GM19025 (cell line): Measurements from ENCODE around the gene PLEKHA1.

Experiments
- ATAC-seq: cut with Tn5 transposase; IDR thresholded peaks from one replicate; pipeline ENCODE4 v1.9.1; 2021; ENCODE audit warnings: mild to moderate bottlenecking, low read depth, moderate library complexity; ENCODE audit not compliant: unreplicated experiment

Gene PLEKHA1

DNA sequence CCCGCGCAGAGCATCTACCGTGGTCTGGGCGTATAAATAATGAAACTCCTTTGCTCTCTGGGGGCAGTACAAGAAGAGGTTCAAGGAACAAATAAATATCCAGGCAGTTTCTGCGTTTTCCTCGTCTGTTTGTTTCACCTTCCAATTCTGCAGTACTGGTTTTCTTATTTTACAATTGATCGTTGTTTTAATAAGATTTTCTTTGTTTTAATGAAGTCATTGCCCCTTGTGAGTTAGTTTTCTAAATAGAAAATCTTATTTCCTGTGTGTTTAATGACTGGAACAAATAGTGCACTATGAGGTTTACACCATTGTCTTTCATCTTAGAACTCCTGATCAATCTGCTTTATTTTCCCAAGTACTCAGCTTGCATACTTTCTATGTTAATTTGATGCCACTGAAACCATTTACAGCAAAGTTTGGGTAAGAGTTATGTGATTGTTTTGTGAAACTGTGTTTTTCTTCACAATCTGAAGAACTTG lies 1.2 kb downstream of the PLEKHA1 start:
- ATAC-seq = no peak

DNA sequence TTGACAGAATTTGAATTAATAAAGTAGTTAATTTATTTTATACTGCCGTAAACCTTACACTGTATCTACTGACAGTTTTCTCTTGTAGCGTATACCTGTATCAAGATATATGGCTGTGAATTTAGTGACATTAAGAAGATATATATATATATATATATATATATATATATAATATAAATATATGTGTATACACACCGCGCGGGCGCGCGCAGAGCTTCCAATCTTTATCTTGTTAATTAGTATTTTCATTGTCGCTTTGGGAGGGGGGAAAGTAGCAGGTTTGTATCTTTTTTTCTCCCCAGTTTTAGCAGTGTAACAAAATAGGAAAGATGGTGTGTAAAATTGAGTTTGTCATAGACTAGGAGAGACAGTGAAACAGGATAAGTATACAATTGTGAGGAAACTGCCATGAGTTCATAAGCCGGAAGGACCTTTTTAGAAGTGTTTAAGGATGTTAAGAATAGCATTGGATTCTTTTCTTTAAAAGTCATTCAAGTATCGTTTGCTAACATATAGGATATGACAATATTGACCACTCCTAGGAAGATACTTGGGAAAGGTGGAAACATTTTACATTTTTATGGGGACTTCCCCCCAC lies 2.0 kb downstream of the PLEKHA1 start:
- ATAC-seq = no peak

DNA sequence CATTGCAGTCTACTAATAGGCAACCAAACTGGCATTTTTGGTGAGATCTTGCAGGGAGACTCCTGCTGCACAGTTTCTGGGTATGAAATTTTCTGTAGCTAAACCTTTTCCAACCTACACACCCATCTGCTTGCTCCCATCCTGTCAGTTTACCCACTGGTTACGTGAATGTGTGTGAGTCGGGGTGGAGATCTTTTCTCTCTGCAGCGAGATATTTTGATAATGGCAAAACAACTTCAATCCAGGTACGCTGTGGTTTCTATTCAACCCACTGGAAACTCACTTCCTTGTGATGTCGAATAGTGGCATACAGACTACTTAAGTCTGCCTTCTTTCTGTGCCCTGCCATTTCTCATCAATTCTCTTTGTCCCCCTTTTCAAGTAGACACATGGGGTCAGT lies 4.5 kb downstream of the PLEKHA1 start:
- no peak for ATAC-seq

DNA sequence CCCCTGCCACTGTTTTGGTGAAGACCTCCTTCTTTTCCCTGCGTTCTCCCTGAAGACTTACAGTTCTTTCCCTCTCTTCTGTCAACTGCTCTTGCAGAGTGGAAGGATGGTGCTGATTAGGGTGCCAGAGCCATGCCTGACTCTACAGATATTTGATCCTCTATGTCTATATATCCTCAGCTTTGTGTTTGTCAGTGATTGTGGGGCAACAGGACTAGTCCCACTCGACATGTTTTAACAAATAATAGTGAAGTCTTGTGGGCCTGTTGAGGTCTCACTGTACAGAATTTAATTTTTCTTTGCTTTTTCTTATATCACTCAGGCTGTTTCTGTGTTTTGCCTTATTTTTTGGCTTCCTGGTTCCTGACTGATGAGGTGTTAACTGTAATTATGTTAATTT lies 5.0 kb downstream of the PLEKHA1 start:
- no peak for ATAC-seq

DNA sequence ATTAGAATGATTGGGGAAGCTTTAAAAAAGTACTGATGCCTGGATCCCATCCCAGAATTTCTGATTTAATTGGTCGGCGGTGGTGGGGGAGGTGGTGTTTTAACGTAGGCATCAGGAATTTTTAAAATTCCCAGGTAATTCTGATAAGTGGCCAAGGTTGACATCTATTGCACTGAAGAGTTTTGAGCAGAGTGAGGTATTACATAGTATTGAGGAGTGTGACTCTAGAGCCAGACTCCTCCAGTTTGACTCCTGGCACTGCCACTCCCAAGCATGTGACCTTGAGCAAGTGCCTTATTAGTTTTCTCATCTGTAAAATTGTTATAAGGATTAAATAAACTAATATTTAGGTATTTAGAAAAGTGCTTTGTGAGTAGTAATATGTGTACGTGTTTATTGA lies 6.2 kb downstream of the PLEKHA1 start:
- ATAC-seq = no peak

DNA sequence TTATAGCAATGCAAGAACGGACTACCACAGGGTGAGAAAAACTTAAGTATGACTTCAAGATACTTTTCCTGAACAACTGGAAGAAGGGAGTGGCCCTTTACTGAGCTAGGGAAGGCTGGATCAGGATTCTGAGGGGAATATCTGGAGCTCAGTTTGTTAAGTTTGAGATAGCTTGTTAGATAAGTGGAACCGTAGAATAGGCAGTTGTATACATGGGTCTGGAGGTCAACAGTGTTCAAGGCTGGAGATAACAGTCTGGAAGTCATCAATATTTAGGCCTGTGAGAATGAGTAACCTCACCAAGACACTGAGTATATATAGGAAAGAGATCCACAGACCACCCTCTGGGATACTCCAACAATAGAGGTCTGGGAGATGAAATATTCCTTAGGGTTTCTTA lies 7.2 kb downstream of the PLEKHA1 start:
- ATAC-seq = no peak

DNA sequence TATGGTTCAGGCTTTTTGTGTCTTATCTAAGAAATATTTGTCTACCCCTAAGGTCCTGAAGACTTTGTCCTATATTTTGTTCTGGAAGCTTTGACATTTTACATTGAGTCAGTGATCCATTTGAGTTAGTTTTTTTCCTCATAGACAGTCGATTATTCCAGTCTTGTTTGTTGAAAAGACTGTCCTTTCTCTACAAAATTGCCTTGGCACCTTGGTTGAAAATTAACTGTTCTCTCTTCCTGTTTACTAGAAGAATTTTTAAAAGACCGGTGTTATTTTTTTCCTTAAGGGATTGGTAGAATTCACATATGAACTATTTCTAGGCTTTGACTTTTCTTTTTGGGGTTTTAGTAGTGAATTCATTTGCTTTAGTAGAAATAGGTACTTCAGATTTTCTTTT lies 12.0 kb downstream of the PLEKHA1 start:
- ATAC-seq = no peak

DNA sequence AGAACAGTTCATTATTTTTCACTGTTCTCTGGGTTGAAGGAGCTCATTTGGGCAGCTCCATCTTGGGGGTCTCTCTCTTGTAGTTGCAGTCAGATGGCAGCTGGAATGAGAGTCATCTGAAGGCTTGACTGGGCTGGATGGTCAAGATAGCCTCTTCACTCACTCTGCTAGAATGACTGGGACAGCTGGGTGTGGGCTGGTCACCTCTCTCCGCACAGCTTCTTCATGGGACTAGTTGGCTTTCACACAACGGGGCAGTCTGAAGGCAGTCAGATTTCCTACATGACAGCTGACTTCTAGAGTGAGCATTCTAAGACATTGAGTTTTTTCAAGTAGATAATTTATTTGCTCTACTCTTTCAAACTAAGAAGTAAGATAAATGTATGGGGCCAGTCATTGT lies 13.1 kb downstream of the PLEKHA1 start:
- ATAC-seq = no peak

DNA sequence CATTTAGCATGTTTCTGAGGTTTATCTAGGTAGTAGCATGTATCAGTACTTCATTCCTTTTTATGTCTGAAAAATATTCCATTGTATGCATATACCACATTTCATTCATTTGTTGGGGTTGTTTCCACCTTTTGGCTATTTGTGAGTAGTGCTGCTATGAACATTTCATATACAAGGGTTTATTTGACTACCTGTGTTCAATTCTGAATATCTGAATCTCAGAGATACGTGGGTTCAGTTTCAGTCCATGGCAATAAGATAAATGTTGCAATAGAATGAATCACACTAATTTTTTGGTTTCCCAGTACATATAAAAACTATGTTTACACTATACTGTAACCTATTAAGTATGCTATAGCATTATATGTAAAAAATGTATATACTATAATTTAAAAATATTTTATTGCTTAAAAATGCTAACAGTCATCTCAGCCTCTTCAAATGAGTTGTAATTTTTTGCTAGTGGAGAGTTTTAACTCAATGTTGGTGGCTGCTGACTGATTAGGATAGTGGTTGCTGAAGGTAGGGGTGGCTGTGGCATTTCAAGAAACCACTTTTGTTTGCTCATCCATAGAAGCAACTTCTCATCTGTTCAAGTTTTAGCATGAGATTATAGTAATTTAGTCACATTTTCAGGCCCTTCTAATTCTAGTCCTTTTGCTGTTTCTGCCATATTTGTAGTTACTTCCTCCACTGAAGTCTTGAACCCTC lies 13.9 kb downstream of the PLEKHA1 start:
- ATAC-seq = no peak

DNA sequence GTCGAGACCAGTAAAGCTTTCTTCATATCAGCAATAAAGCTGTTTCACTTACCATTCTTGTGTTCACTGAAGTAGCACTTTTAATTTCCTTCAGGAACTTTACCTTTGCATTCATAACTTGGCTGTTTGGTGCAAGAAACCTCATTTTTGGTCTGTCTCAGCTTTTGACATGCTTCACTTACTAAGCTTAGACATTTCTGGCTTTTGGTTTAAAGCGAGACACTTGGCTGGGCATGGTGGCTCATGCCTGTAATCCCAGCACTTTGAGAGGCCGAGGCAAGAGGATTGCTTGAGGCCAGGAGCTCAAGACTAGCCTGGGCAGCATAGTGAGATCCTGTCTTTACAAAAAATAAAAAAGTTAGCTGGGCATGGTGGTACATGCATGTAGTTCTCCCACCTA lies 15.8 kb downstream of the PLEKHA1 start:
- ATAC-seq = no peak

DNA sequence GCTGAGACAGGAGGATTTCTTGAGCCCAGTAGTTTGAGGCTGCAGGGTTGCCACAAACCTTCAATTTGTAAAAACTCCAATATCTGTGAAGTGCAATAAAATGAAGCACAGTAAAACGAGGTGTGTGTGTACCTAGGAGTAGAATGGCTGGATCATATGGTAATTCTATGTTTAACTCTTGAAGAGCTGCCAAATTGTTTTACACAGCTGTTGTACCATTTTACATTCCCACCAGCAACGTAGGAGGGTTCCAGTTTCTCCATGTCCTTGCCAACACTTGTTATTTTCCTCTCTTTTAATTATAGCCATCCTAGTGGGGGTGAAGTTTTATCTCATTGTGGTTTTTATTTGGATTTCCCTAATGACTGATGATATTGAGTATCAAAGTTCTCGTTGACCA lies 16.2 kb downstream of the PLEKHA1 start:
- ATAC-seq = no peak

DNA sequence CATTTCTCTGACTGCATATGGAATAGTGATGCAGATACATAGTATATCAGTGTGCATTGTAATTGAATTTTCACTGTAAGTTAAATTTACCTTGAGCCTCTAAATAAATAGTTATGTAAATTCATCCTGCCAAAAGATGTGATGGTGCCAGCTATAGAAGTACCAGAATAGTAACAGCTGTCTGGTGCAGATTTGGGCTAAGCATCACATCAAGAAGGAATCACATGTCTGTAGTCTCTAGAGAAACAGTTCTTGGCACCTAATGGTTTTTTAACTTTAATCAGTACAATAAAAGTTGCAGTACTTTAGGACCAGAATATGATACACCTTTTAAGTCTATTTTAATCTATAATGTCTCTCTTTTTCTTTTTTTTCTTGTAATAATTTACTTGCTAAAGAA lies 17.4 kb downstream of the PLEKHA1 start:
- ATAC-seq = no peak

DNA sequence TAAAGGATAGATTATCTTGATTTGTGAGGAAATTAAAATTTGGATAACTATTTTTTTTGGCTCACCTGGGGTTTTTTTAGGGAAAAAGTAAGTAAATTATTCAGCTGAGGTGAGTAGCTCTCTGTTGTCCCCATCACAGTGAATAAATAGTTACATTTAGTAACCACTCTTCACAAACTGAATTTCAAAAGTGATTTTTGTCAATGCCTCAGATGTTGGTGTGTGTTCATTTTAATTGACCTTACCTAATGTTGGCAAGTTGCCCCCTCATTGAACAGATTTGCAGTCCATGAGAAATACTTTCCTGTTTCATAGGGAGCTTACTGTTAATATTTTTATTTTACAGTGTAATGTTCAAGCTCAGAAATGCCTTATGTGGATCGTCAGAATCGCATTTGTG lies 18.3 kb downstream of the PLEKHA1 start:
- no peak for ATAC-seq

DNA sequence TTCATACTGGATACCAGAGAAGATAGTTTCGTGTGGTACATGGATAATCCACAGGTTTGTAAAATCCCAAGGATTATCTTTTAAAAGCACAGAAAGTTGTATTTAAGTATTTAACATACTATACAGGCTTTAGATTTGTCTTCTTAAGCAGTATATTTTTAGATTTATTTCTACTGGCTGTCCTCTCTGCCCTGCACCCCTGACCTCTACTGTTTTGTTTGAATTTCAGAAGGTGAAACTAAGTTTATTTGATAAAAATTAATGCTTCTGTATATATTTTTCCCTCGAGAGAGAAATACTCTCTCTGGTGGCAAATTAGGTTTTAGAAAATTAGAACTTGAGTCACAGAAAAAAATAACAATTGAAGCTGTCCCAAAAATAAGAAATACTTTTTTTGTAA lies 18.8 kb downstream of the PLEKHA1 start:
- ATAC-seq = no peak

DNA sequence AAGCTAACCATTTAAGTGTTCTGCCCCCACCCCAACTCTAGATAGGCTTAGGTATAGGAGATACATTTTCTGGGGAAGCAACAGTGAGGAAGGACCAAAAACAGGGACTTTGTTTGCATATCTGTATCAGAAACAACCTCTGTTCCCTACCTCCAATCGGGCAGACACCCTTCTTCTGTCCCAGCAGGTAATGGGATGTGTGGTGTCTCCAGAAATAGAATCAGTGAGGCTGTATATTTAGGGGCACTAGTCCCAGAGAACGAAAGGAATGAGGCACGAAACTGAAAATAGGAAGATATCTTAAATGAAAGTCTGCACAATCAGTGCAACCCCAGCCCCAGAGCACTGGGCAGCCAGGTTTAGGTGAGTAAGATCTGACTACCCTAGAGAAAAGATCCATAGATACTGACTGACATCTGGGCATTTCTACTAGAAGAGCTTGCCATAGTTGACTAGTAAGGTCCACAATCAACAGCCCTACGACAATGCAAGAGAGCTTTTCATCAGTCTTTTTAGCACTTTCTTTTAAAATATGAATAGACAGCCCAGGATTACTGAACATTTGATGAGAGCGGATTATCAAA lies 28.1 kb downstream of the PLEKHA1 start:
- no peak for ATAC-seq

DNA sequence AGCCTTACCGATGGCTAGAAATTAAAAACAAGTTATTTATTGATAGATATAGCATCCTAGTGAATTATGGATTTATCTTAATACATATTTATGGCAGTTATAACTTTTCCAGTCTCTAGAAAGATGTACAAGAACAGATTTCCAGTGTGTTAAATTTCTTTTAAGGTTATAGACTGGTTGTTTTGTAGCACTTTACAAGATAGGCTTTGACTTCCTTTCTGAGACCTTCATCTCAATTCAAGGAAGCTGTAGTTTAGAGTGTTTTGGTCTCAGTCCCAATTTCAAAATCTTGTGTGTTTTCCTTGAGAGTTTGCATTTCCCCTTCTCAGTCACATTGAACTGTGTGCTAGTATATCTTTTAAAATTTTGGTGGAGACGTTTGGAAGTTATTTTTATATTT lies 30.1 kb downstream of the PLEKHA1 start:
- ATAC-seq = no peak

DNA sequence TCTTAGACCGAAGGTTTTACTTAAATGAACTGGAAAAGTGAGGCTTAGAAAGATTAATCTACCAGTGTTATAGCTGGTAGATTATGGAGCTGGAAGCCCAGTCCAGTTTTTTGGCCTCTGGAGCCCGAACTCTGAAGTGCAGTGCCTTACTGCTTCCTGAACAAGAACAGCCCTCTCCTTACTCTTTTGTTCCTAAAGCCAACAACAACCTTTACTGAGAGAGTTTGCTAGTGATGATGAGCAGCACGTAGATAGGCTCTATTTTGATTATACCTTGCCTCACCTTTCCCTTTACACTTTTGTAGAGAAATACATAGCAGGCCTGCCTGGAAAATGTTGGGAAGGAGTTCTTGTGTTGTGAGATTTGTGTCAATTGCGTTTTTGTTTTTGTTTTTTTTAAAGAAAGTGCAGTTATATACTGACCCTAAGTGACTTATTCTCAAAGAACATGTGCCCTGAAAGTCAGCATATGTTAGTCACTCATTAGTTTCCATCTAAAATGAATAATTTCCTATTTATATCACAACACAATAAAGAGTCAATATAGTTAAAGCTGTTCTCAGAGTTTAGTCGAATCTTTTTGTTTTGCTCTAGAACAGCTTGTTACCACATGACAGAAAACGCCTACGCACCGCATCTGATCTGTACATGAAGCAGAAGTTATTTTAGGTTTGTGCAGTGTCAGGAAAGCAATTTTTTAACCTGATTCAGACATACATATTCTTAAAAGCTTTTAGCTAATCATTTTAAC lies 33.0 kb downstream of the PLEKHA1 start:
- ATAC-seq = no peak

DNA sequence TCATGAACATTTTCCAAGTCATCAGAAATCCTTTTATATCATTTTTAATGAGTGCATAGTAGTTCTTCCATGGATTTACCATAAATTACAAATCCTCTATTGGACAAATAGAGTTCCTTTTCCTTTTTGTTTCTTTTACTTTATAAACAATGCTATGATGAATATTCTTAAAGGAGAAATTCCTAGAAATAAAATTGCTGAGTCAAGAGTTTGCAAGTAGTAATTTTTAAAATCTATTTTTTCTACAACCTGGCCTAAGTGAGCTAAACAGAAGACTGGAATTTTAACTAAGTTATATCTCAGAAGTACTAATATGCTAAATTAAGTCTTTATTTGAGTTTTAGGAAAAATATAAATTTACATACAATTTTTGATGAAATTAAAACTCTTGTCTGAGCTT lies 38.8 kb downstream of the PLEKHA1 start:
- no peak for ATAC-seq

DNA sequence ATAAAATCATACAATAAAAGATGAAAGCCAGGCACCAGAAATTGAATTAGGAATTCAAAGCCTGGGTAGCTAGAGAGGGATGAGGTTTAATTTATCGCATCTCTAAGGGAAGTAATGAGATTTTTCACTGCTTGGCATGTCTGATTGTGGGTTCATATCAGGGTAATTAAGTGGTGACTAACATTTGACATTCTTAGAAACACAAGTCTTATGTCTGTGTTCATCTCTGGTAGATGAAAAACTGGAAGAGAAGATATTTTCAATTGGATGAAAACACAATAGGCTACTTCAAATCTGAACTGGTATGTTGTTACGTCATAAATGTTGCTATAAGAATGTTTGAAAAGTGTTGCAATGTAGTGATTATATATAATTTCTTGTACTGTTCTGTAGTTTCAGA lies 43.2 kb downstream of the PLEKHA1 start:
- no peak for ATAC-seq

DNA sequence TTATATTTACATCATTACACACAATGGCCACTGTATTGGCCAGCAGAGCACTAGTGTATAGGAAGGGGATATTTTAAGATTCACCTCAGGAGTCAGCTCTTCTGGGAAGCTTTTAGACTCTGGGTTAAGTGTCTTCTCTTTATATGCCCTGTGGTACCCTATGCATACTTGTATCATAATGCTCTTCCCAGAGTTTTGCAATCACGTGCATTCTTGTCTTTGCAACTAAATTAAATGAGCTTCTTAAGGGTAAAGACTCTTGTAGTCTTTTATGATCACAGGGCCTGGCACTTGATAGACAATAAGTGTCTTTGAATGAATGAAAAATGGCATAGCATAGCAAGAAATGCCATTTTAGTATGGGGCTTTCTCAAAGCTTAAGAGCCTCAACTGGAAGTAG lies 44.5 kb downstream of the PLEKHA1 start:
- ATAC-seq = no peak

DNA sequence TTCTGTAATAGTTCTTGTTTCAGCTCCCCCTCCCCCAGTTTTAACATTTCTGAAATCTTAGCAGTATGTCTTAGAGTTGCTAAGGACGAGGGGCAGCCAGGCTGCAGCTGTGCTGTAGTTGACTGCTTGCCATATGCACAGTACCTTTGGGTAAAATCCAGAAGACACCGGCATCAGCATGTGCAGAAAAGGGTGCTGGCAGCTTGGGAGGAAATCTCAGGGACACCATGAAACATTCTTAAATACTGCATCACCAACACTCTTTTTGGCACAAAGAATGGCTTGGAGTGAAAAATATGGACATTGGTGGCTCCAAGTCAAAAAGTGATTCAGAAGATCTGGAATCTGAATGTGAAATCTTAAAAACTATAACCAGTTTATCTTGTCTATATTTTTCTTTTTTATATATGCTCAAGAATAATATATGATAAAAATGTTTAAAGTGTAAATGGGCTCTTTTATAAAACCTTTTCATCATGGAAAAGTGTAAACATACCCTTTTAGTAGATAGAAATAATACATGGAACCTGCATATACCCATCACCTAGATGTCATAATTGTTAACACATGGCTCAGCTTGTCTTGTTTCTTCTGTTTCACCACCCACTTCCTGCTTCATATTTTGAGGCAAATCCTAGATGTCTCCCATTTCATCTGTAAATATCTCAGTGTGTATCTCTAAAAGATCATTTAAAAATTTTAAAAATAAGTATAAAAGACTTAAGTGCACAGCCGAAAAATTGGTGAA lies 45.5 kb downstream of the PLEKHA1 start:
- ATAC-seq = no peak
